ENCODE results near the gene MRPL41.

GRCh38 chr9:137511758-137512463 is 39.8 kb upstream of the MRPL41 start:
- TF ChIP-seq ZNF274 (IDR thresholded peaks at IDR 0.05; ENCODE audit: low read depth, low read length), result no peak
- TF ChIP-seq YY1 (IDR thresholded peaks at IDR 0.05; ENCODE audit: insufficient read depth, insufficient read length), result no peak
- no peak for TF ChIP-seq SUZ12 (IDR thresholded peaks at IDR 0.05; ENCODE audit: extremely low read depth, insufficient read depth, insufficient read length)
